MCF 10A (cell line): ENCODE data around the gene B9D2. TPM values are rescaled to one million over a fixed set of nuclear protein-coding genes. Genes with fewer than 3 reads are reported as not detected.

Source experiments
- BruUV-seq: library from RNA; stranded (reverse); fragments of 400-500 nt; replicated peaks from 2 replicates; lab custom pipeline; 2021; lab: Mats Ljungman, UMichigan
- CTCF ChIA-PET: fragments of 300-600 bp; sonication (Branson Sonifier 250); formaldehyde crosslinking; extraction: SDS; loops from one replicate; lab custom pipeline; 2021; ENCODE audit warnings: antibody characterized with exemption, inconsistent platforms; lab: Yijun Ruan, JAX
- POLR2A ChIA-PET: fragments of 300-600, 350-650 bp; sonication (Branson Sonifier 250); formaldehyde crosslinking; extraction: SDS; loops from one replicate; lab custom pipeline; 2020; ENCODE audit warnings: antibody characterized with exemption, inconsistent platforms; lab: Yijun Ruan, JAX
- DNase-seq: peaks from one replicate; pipeline ENCODE4 v3.0.0-alpha.2; 2018; ENCODE audit not compliant: unreplicated experiment
- H3K27ac Mint-ChIP-seq: one replicate; pipeline ENCODE4 v1.8.0; 2022; ENCODE audit warnings: mild to moderate bottlenecking, low read depth, mixed read lengths; ENCODE audit not compliant: unreplicated experiment
- H3K27me3 Mint-ChIP-seq: one replicate; pipeline ENCODE4 v1.8.0; 2022; ENCODE audit warnings: mixed read lengths; ENCODE audit not compliant: insufficient read depth, unreplicated experiment
- H3K36me3 Mint-ChIP-seq: one replicate; pipeline ENCODE4 v1.8.0; 2022; ENCODE audit warnings: mild to moderate bottlenecking, moderate library complexity, mixed read lengths; ENCODE audit not compliant: insufficient read depth, unreplicated experiment
- H3K4me1 Mint-ChIP-seq: one replicate; pipeline ENCODE4 v1.8.0; 2022; ENCODE audit warnings: mixed read lengths; ENCODE audit not compliant: insufficient read depth, unreplicated experiment
- H3K4me3 Mint-ChIP-seq: one replicate; pipeline ENCODE4 v1.8.0; 2022; ENCODE audit warnings: mild to moderate bottlenecking, moderate library complexity, mixed read lengths; ENCODE audit not compliant: unreplicated experiment
- H3K9me3 Mint-ChIP-seq: one replicate; pipeline ENCODE4 v1.8.0; 2022; ENCODE audit warnings: mixed read lengths; ENCODE audit not compliant: unreplicated experiment
- CTCF ChIP-seq: fragments of 200-600 bp; IDR thresholded peaks from one replicate; pipeline ENCODE4 v1.8.0; 2022; ENCODE audit warnings: antibody characterized with exemption, mild to moderate bottlenecking; ENCODE audit not compliant: unreplicated experiment
- intact Hi-C: fragments of 100-400 bp; cut with micrococcal nuclease; formaldehyde crosslinking; loops from 2 replicates; pipeline ENCODE4 v1.14.1; 2022
- total RNA-seq: library from RNA; stranded (reverse); gene quantifications from 2 replicates; pipeline ENCODE4 v1.2.3, GENCODE V29; 2022

B9D2 gene
- total RNA-seq, 1 experiment from 2014 or later: 5.7 TPM

- no peak for TF ChIP-seq CTCF
- intact Hi-C loops: no loop called here
- Mint-ChIP-seq H3K27ac (no peak overlapping the region), H3K9me3 (no peaks in the 10 kb centered on the region), H3K4me1 (peaks cover 19% of the 10 kb centered on the region), H3K36me3 (peaks cover 12% of the 10 kb centered on the region), H3K4me3 (no peak overlapping the region), H3K27me3 (no peaks in the 10 kb centered on the region)
- no TSS peak for BruUV-seq
- DNase-seq: no peak
- ChIA-PET POLR2A (interaction anchor here (1.1 to 2.8 kb wide), 3 partner anchors 10 to 83 kb away, joined by 3 to 19 read pairs (median 4); partner anchors contain the start of gene BCKDHA), CTCF (interaction anchor here (1.2 kb wide), 1 partner anchor 21 kb away, joined by 6 read pairs; no protein-coding TSS in a partner anchor)
These were observed 44.3 kb upstream of the B9D2 start for GRCh38 chr19:41408256-41408655.

- H3K4me3 Mint-ChIP-seq: no peak overlapping the region
- H3K36me3 Mint-ChIP-seq: peaks cover 11% of the 10 kb centered on the region
- CTCF ChIA-PET: interaction anchor here (0.9 kb wide), 1 partner anchor 32 kb away, joined by 4 read pairs; no protein-coding TSS in a partner anchor
- POLR2A ChIA-PET: no interaction called here
- no peaks in the 10 kb centered on the region for H3K9me3 Mint-ChIP-seq
- no peaks in the 10 kb centered on the region for H3K27me3 Mint-ChIP-seq
- intact Hi-C loops: no loop called here
- H3K4me1 Mint-ChIP-seq: peaks cover 19% of the 10 kb centered on the region
- no peak overlapping the region for H3K27ac Mint-ChIP-seq
- no peak for DNase-seq
- no TSS peak for BruUV-seq
- TF ChIP-seq CTCF: no peak
These were observed 43.3 kb upstream of the B9D2 start for GRCh38 chr19:41407271-41407670.

- POLR2A ChIA-PET: interaction anchor here (0.6 kb wide), 1 partner anchor 1251 kb away, joined by 3 read pairs; no protein-coding TSS in a partner anchor
These were observed 41.8 kb upstream of the B9D2 start for GRCh38 chr19:41405776-41406175.

More at GRCh38 chr19:41405776-41406175, 41.8 kb upstream of the B9D2 start:
- Mint-ChIP-seq H3K9me3 (no peaks in the 10 kb centered on the region), H3K4me1 (peaks cover 13% of the 10 kb centered on the region), H3K4me3 (no peak overlapping the region), H3K36me3 (peaks cover 6% of the 10 kb centered on the region), H3K27ac (no peak overlapping the region), H3K27me3 (no peaks in the 10 kb centered on the region)
- no TSS peak for BruUV-seq
- no peak for DNase-seq
- intact Hi-C loops: no loop called here
- CTCF ChIA-PET: interaction anchor here (1.0 kb wide), 1 partner anchor 9 kb away, joined by 3 read pairs; no protein-coding TSS in a partner anchor
- TF ChIP-seq CTCF: no peak
